Measurements from ENCODE around the gene LAMA2.

- TF ChIP-seq CTCF (IDR thresholded peaks at IDR 0.05): no peak
- no peak for TF ChIP-seq POLR2A (IDR thresholded peaks at IDR 0.05; ENCODE audit: low read depth)
Observed at GRCh38 chr6:129203190-129203900, 320.4 kb downstream of the LAMA2 start.
